H9 (cell line): Measurements from ENCODE around the gene CTU2. TPM values are rescaled to one million over a fixed set of nuclear protein-coding genes. Genes with fewer than 3 reads are reported as not detected.

Experiments
- DNase-seq: peaks from one replicate; pipeline ENCODE4 v3.0.0-alpha.2; 2017
- H2AFZ ChIP-seq: one replicate; pipeline ENCODE4 v1.6.1; 2013; ENCODE audit warnings: mild to moderate bottlenecking, low read length, control low read depth, moderate library complexity
- H2AK5ac ChIP-seq: 2 replicates; pipeline ENCODE4 v1.6.1; 2013; ENCODE audit warnings: low read length, control low read depth, mixed read lengths; ENCODE audit not compliant: insufficient read length
- H2BK120ac ChIP-seq: one replicate; pipeline ENCODE4 v1.6.1; 2013; ENCODE audit warnings: low read depth, mild to moderate bottlenecking, low read length, control low read depth, inconsistent platforms; ENCODE audit not compliant: poor library complexity, severe bottlenecking
- H2BK12ac ChIP-seq: 2 replicates; pipeline ENCODE4 v1.6.1; 2013; ENCODE audit warnings: low read length, control low read depth, mixed read lengths, low read depth; ENCODE audit not compliant: insufficient read length
- H2BK15ac ChIP-seq: 2 replicates; pipeline ENCODE4 v1.6.1; 2013; ENCODE audit warnings: low read depth, low read length, control low read depth
- H2BK20ac ChIP-seq: one replicate; pipeline ENCODE4 v1.6.1; 2013; ENCODE audit warnings: low read depth, mild to moderate bottlenecking, low read length, control low read depth, inconsistent platforms; ENCODE audit not compliant: poor library complexity, severe bottlenecking
- H2BK5ac ChIP-seq: 2 replicates; pipeline ENCODE4 v1.6.1; 2013; ENCODE audit warnings: low read length, control low read depth, mixed read lengths; ENCODE audit not compliant: insufficient read length
- H3K14ac ChIP-seq: 2 replicates; pipeline ENCODE4 v1.6.1; 2013; ENCODE audit warnings: low read length, control low read depth; ENCODE audit not compliant: insufficient read depth
- H3K18ac ChIP-seq: 2 replicates; pipeline ENCODE4 v1.6.1; 2013; ENCODE audit warnings: low read depth, mild to moderate bottlenecking, mixed read lengths, low read length, control low read depth; ENCODE audit not compliant: insufficient read length
- H3K23ac ChIP-seq: 2 replicates; pipeline ENCODE4 v1.6.1; 2013; ENCODE audit warnings: low read length, control low read depth, mixed read lengths, low read depth; ENCODE audit not compliant: insufficient read length
- H3K23me2 ChIP-seq: 2 replicates; pipeline ENCODE4 v1.6.1; 2013; ENCODE audit warnings: low read depth, mild to moderate bottlenecking, mixed read lengths, low read length, control low read depth; ENCODE audit not compliant: insufficient read length, poor library complexity, severe bottlenecking
- H3K27ac ChIP-seq: 2 replicates; pipeline ENCODE4 v1.5.1; 2013; ENCODE audit warnings: low read length, control low read depth, mixed read lengths, low read depth; ENCODE audit not compliant: insufficient read length
- H3K27me3 ChIP-seq: 2 replicates; pipeline ENCODE4 v1.6.1; 2013; ENCODE audit warnings: low read length, control low read depth, inconsistent platforms; ENCODE audit not compliant: insufficient read depth
- H3K4ac ChIP-seq: 2 replicates; pipeline ENCODE4 v1.6.1; 2013; ENCODE audit warnings: low read depth, mild to moderate bottlenecking, control low read depth, inconsistent platforms, low read length, moderate library complexity
- H3K4me1 ChIP-seq: 2 replicates; pipeline ENCODE4 v1.6.1; 2013; ENCODE audit warnings: low read length, control low read depth, inconsistent platforms; ENCODE audit not compliant: insufficient read depth
- H3K4me2 ChIP-seq: 2 replicates; pipeline ENCODE4 v1.6.1; 2013; ENCODE audit warnings: low read length, control low read depth, mixed read lengths; ENCODE audit not compliant: insufficient read length, insufficient read depth
- H3K56ac ChIP-seq: 2 replicates; pipeline ENCODE4 v1.6.1; 2013; ENCODE audit warnings: low read depth, mild to moderate bottlenecking, mixed read lengths, low read length, control low read depth; ENCODE audit not compliant: insufficient read length
- H3K79me1 ChIP-seq: 2 replicates; pipeline ENCODE4 v1.6.1; 2013; ENCODE audit warnings: low read depth, mild to moderate bottlenecking, moderate library complexity, low read length, control low read depth, inconsistent platforms; ENCODE audit not compliant: insufficient read depth, poor library complexity, severe bottlenecking
- H3K79me2 ChIP-seq: 2 replicates; pipeline ENCODE4 v1.6.1; 2013; ENCODE audit warnings: low read length, control low read depth, inconsistent platforms; ENCODE audit not compliant: insufficient read depth
- H3K9ac ChIP-seq: 2 replicates; pipeline ENCODE4 v1.6.1; 2013; ENCODE audit warnings: low read length, control low read depth, mixed read lengths; ENCODE audit not compliant: insufficient read length; ENCODE audit errors: extremely low read depth
- H3K9me3 ChIP-seq: one replicate; pipeline ENCODE4 v1.6.1; 2013; ENCODE audit warnings: low read depth, low read length, inconsistent platforms; ENCODE audit not compliant: control insufficient read depth
- H3T11ph ChIP-seq: one replicate; pipeline ENCODE4 v1.6.1; 2013; ENCODE audit warnings: mild to moderate bottlenecking, low read length, control low read depth, inconsistent platforms
- H4K20me1 ChIP-seq: one replicate; pipeline ENCODE4 v1.6.1; 2013; ENCODE audit not compliant: control insufficient read depth, insufficient read length, insufficient read depth
- H4K5ac ChIP-seq: 2 replicates; pipeline ENCODE4 v1.6.1; 2013; ENCODE audit warnings: low read depth, mild to moderate bottlenecking, mixed read lengths, low read length, control low read depth; ENCODE audit not compliant: insufficient read length
- H4K8ac ChIP-seq: replicated peaks from 2 replicates; pipeline ENCODE4 v1.6.1; 2013; ENCODE audit warnings: low read length, control low read depth, mixed read lengths, low read depth; ENCODE audit not compliant: insufficient read length
- H4K91ac ChIP-seq: 2 replicates; pipeline ENCODE4 v1.6.1; 2013; ENCODE audit warnings: low read depth, mild to moderate bottlenecking, moderate library complexity, mixed read lengths, low read length, control low read depth; ENCODE audit not compliant: insufficient read length
- H3K27ac Mint-ChIP-seq, 3 experiments: 2 replicates in 2 of 3; 3 replicates in 1 of 3; pipeline ENCODE4 v1.8.0; 2020 to 2021; ENCODE audit warnings: mixed read lengths in 3 of 3, mild to moderate bottlenecking in 1 of 3, moderate library complexity in 1 of 3
- H3K27me3 Mint-ChIP-seq: 2 replicates; pipeline ENCODE4 v1.8.0; 2021; ENCODE audit warnings: low read depth, mild to moderate bottlenecking, moderate library complexity, mixed read lengths
- H3K36me3 Mint-ChIP-seq, 3 experiments: 2 replicates in 2 of 3; 3 replicates in 1 of 3; pipeline ENCODE4 v1.8.0; 2020 to 2021; ENCODE audit warnings: low read depth in 3 of 3, mixed read lengths in 3 of 3; ENCODE audit not compliant: insufficient read depth in 1 of 3
- H3K4me1 Mint-ChIP-seq, 2 experiments: 2 replicates each; pipeline ENCODE4 v1.8.0; 2020; ENCODE audit warnings: mixed read lengths in 2 of 2
- H3K4me3 Mint-ChIP-seq, 2 experiments: 2 replicates in 1 of 2; 3 replicates in 1 of 2; pipeline ENCODE4 v1.8.0; 2020 to 2021; ENCODE audit warnings: mild to moderate bottlenecking in 2 of 2, mixed read lengths in 2 of 2, moderate library complexity in 1 of 2
- H3K9me3 Mint-ChIP-seq, 2 experiments: 2 replicates in 1 of 2; 3 replicates in 1 of 2; pipeline ENCODE4 v1.8.0; 2020; ENCODE audit warnings: mild to moderate bottlenecking in 2 of 2, mixed read lengths in 2 of 2, moderate library complexity in 1 of 2
- WGBS: extraction: QIAGEN DNeasy Blood & Tissue Kit; methylation state at CpG from one replicate; pipeline ENCODE4 v1.1.7; 2013; ENCODE audit warnings: missing lambda C conversion rate, low lambda C conversion rate, mixed read lengths; ENCODE audit not compliant: insufficient read length; ENCODE audit errors: extremely low coverage; 5-methylcytosine and 5-hydroxymethylcytosine counted together
- total RNA-seq: library from RNA; stranded (reverse); gene quantifications from 2 replicates; pipeline ENCODE4 v1.2.1, GENCODE V29; 2021
- TF ChIP-seq, protein P1 (sequence below): fragments of 200-600 bp; sonication (generic); conservative IDR thresholded peaks from 3 replicates; pipeline ENCODE4 v1.8.0; 2021; ENCODE audit warnings: antibody characterized with exemption, mild to moderate bottlenecking

The CTU2 gene
- total RNA-seq, 1 experiment from 2014 or later: 32.8 TPM

DNA sequence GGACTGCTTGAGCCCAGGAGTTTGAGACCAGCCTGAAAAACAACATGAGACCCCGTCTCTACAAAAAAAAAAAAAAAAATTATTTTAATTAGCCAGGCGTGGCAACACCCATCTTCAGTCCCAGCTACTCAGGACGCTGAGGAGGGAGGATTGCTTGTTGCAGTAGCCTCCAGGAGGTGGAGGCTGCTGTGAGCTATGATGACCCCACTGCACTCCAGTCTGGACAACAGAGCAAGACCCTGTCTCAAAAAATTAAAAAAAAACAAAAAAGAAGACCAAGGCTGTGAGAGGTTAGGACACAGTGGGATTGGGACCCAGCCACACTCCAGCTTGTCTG is 18.7 kb upstream of the CTU2 start:
- Histone ChIP-seq H4K5ac (no peak overlapping the region), H3K27ac (no peak overlapping the region), H3K4me1 (no peaks in the 10 kb centered on the region), H3K18ac (no peak overlapping the region), H3K79me2 (no peaks in the 10 kb centered on the region), H3K27me3 (no peaks in the 10 kb centered on the region; the same call in 1 of the 2 replicates), H3K4me2 (no peak overlapping the region), H3K23me2 (peaks cover 12% of the 10 kb centered on the region), H2BK15ac (no peak overlapping the region), H3K9ac (no peak overlapping the region), H3K14ac (no peak overlapping the region), H4K91ac (no peak overlapping the region), H2BK5ac (no peak overlapping the region), H2AK5ac (no peak overlapping the region), H3T11ph (no peak overlapping the region), H3K56ac (no peak overlapping the region), H4K8ac (no peak overlapping the region), H3K9me3 (no peaks in the 10 kb centered on the region), H2BK20ac (no peak overlapping the region), H3K79me1 (no peaks in the 10 kb centered on the region), H3K23ac (no peak overlapping the region), H2BK120ac (no peak overlapping the region), H2BK12ac (no peak overlapping the region), H2AFZ (no peak overlapping the region), H4K20me1 (no peaks in the 10 kb centered on the region), H3K4ac (no peak overlapping the region)
- Mint-ChIP-seq H3K4me1 (peaks cover 19 to 26% of the 10 kb centered on the region in 2 experiments), H3K27ac (no peak overlapping the region), H3K36me3 (no peaks in the 10 kb centered on the region), H3K27me3 (peaks cover 39% of the 10 kb centered on the region), H3K4me3 (no peak overlapping the region), H3K9me3 (no peaks in the 10 kb centered on the region)
- no CpG with 5 or more reads among the region's 3 CpGs for WGBS
- no peak for DNase-seq
- TF ChIP-seq, protein P1, sequence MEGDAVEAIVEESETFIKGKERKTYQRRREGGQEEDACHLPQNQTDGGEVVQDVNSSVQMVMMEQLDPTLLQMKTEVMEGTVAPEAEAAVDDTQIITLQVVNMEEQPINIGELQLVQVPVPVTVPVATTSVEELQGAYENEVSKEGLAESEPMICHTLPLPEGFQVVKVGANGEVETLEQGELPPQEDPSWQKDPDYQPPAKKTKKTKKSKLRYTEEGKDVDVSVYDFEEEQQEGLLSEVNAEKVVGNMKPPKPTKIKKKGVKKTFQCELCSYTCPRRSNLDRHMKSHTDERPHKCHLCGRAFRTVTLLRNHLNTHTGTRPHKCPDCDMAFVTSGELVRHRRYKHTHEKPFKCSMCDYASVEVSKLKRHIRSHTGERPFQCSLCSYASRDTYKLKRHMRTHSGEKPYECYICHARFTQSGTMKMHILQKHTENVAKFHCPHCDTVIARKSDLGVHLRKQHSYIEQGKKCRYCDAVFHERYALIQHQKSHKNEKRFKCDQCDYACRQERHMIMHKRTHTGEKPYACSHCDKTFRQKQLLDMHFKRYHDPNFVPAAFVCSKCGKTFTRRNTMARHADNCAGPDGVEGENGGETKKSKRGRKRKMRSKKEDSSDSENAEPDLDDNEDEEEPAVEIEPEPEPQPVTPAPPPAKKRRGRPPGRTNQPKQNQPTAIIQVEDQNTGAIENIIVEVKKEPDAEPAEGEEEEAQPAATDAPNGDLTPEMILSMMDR: no peak
